Measurements from ENCODE around the gene PRM1. TPM values are rescaled to one million over a fixed set of nuclear protein-coding genes. Genes with fewer than 3 reads are reported as not detected.

PRM1 gene
- total RNA-seq, 1 experiment from 2014 or later: not detected

GRCh38 chr16:11316331-11317015 lies 35.3 kb upstream of the PRM1 start:
- ChIA-PET POLR2A (ENCODE audit: low non-redundant PET) (no interaction called here), CTCF (no interaction called here)
- H3K27me3 ChIP-seq (replicated peaks; ENCODE audit: insufficient read depth, low read depth, low read length, poor library complexity): no peaks in the 10 kb centered on the region
- no peak for DNase-seq (ENCODE audit: low spot score)
- intact Hi-C loops (cut with micrococcal nuclease; ENCODE audit: unreplicated experiment): no loop called here
- H3K4me3 ChIP-seq (ENCODE audit: low read depth, low read length, poor library complexity, severe bottlenecking): no peak overlapping the region
- H3K9me3 ChIP-seq (ENCODE audit: low read depth, low read length, poor library complexity, severe bottlenecking): no peaks in the 10 kb centered on the region
- BruUV-seq (replicated peaks): no TSS peak
- peaks cover 11% of the 10 kb centered on the region for H3K4me1 ChIP-seq (ENCODE audit: insufficient read depth, low read length, poor library complexity, severe bottlenecking)
- TF ChIP-seq CTCF (conservative IDR thresholded peaks at IDR 0.05; ENCODE audit: low read depth, low read length) (no peak), EZH2 (IDR thresholded peaks at IDR 0.05; ENCODE audit: borderline replicate concordance, low read depth, low read length, poor library complexity, severe bottlenecking) (no peak)
- no peak overlapping the region for H3K27ac ChIP-seq (ENCODE audit: low read depth, low read length, poor library complexity, severe bottlenecking)
- H3K36me3 ChIP-seq (ENCODE audit: insufficient read depth, low read length, poor library complexity, severe bottlenecking): no peaks in the 10 kb centered on the region

- BruUV-seq (replicated peaks): no TSS peak
- TF ChIP-seq CTCF (conservative IDR thresholded peaks at IDR 0.05; ENCODE audit: low read depth, low read length) (0 out of 2 replicates have a peak, but pooled peaks have one; percentile 15), EZH2 (IDR thresholded peaks at IDR 0.05; ENCODE audit: borderline replicate concordance, low read depth, low read length, poor library complexity, severe bottlenecking) (no peak)
- POLR2A ChIA-PET (ENCODE audit: low non-redundant PET): no interaction called here
- CTCF ChIA-PET: interaction anchor here (0.6 kb wide), 1 partner anchor 81 kb away, joined by 3 read pairs; no protein-coding TSS in a partner anchor
- peak; percentile 71 for DNase-seq (ENCODE audit: low spot score)
- Histone ChIP-seq H3K36me3 (ENCODE audit: insufficient read depth, low read length, poor library complexity, severe bottlenecking) (no peaks in the 10 kb centered on the region), H3K9me3 (ENCODE audit: low read depth, low read length, poor library complexity, severe bottlenecking) (no peaks in the 10 kb centered on the region), H3K27ac (ENCODE audit: low read depth, low read length, poor library complexity, severe bottlenecking) (no peak overlapping the region), H3K4me3 (ENCODE audit: low read depth, low read length, poor library complexity, severe bottlenecking) (no peak overlapping the region), H3K27me3 (replicated peaks; ENCODE audit: insufficient read depth, low read depth, low read length, poor library complexity) (no peaks in the 10 kb centered on the region), H3K4me1 (ENCODE audit: insufficient read depth, low read length, poor library complexity, severe bottlenecking) (peaks cover 11% of the 10 kb centered on the region)
- intact Hi-C loops (cut with micrococcal nuclease; ENCODE audit: unreplicated experiment): no loop called here
These were observed 34.4 kb upstream of the PRM1 start for GRCh38 chr16:11315510-11315909.

- H3K9me3 ChIP-seq (ENCODE audit: low read depth, low read length, poor library complexity, severe bottlenecking): no peaks in the 10 kb centered on the region
- intact Hi-C loops (cut with micrococcal nuclease; ENCODE audit: unreplicated experiment): no loop called here
- TF ChIP-seq CTCF (conservative IDR thresholded peaks at IDR 0.05; ENCODE audit: low read depth, low read length) (no peak), EZH2 (IDR thresholded peaks at IDR 0.05; ENCODE audit: borderline replicate concordance, low read depth, low read length, poor library complexity, severe bottlenecking) (no peak)
- ChIA-PET POLR2A (ENCODE audit: low non-redundant PET) (no interaction called here), CTCF (no interaction called here)
- peaks cover 11% of the 10 kb centered on the region for H3K4me1 ChIP-seq (ENCODE audit: insufficient read depth, low read length, poor library complexity, severe bottlenecking)
- H3K36me3 ChIP-seq (ENCODE audit: insufficient read depth, low read length, poor library complexity, severe bottlenecking): no peaks in the 10 kb centered on the region
- H3K27ac ChIP-seq (ENCODE audit: low read depth, low read length, poor library complexity, severe bottlenecking): no peak overlapping the region
- no peak overlapping the region for H3K4me3 ChIP-seq (ENCODE audit: low read depth, low read length, poor library complexity, severe bottlenecking)
- H3K27me3 ChIP-seq (replicated peaks; ENCODE audit: insufficient read depth, low read depth, low read length, poor library complexity): no peaks in the 10 kb centered on the region
- no TSS peak for BruUV-seq (replicated peaks)
- no peak for DNase-seq (ENCODE audit: low spot score)
These were observed 33.3 kb upstream of the PRM1 start for GRCh38 chr16:11314309-11314894.
